Ureter (tissue), 1 donor: ENCODE data around the gene TRIM56. TPM values are rescaled to one million over a fixed set of nuclear protein-coding genes. Genes with fewer than 3 reads are reported as not detected.
"Not testable (repeated sequence)": the region's sequence is repeated elsewhere in the genome, so short reads cannot be mapped to it uniquely, and the experiment has no call there.

Source experiments
- DNase-seq: peaks from one replicate; pipeline ENCODE4 v3.0.0-alpha.2; 2020; ENCODE audit warnings: low spot score
- total RNA-seq: library from RNA; stranded (reverse); gene quantifications from one replicate; pipeline ENCODE4 v1.2.4, GENCODE V29; 2023
- donor health status: DM: yes; HTN: yes; CAD: no.

TRIM56 gene, protein sequence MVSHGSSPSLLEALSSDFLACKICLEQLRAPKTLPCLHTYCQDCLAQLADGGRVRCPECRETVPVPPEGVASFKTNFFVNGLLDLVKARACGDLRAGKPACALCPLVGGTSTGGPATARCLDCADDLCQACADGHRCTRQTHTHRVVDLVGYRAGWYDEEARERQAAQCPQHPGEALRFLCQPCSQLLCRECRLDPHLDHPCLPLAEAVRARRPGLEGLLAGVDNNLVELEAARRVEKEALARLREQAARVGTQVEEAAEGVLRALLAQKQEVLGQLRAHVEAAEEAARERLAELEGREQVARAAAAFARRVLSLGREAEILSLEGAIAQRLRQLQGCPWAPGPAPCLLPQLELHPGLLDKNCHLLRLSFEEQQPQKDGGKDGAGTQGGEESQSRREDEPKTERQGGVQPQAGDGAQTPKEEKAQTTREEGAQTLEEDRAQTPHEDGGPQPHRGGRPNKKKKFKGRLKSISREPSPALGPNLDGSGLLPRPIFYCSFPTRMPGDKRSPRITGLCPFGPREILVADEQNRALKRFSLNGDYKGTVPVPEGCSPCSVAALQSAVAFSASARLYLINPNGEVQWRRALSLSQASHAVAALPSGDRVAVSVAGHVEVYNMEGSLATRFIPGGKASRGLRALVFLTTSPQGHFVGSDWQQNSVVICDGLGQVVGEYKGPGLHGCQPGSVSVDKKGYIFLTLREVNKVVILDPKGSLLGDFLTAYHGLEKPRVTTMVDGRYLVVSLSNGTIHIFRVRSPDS
- total RNA-seq: 57.3 TPM

- DNase-seq: peak; percentile 93
These were observed at the start of gene TRIM56 for GRCh38 chr7:101085162-101085964. TSS of gene TRIM56 (plus strand) at chr7:101085481. CDS start at chr7:101087313, 1,832 bp downstream.

DNA sequence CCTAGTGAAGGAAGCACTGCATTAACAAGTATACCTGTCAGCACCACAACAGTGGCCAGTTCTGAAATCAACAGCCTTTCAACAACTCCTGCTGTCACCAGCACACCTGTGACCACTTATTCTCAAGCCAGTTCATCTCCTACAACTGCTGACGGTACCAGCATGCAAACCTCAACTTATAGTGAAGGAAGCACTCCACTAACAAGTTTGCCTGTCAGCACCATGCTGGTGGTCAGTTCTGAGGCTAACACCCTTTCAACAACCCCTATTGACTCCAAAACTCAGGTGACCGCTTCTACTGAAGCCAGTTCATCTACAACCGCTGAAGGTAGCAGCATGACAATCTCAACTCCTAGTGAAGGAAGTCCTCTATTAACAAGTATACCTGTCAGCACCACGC is 49.3 kb upstream of the TRIM56 start:
- DNase-seq: no peak

DNA sequence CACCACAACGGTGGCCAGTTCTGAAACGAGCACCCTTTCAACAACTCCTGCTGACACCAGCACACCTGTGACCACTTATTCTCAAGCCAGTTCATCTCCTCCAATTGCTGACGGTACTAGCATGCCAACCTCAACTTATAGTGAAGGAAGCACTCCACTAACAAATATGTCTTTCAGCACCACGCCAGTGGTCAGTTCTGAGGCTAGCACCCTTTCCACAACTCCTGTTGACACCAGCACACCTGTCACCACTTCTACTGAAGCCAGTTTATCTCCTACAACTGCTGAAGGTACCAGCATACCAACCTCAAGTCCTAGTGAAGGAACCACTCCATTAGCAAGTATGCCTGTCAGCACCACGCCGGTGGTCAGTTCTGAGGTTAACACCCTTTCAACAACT is 44.0 kb upstream of the TRIM56 start:
- not testable (repeated sequence) for DNase-seq

DNA sequence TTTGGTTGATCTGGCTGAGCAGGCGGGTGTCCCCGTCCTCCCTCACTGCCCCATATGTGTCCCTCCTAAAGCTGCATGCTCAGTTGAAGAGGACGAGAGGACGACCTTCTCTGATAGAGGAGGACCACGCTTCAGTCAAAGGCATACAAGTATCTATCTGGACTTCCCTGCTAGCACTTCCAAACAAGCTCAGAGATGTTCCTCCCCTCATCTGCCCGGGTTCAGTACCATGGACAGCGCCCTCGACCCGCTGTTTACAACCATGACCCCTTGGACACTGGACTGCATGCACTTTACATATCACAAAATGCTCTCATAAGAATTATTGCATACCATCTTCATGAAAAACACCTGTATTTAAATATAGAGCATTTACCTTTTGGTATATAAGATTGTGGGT is 26.9 kb upstream of the TRIM56 start:
- no peak for DNase-seq

DNA sequence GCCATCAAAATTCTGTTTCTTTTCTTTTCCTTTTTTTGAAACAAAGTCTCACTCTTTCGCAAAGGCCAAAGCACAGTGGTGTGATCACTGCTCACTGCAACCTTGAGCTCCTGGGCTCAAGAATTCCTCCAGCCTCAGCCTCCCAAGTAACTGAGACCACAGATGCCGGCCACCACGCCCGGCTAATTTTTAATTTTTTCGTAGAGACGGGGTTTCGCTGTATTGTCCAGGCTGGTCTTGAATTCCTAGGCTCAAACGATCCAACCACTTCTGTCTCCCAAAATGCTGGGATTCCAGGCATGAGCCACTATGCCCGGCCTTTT is 25.7 kb upstream of the TRIM56 start:
- DNase-seq: no peak

- DNase-seq: no peak
These were observed 24.3 kb upstream of the TRIM56 start for GRCh38 chr7:101060992-101061391.

DNA sequence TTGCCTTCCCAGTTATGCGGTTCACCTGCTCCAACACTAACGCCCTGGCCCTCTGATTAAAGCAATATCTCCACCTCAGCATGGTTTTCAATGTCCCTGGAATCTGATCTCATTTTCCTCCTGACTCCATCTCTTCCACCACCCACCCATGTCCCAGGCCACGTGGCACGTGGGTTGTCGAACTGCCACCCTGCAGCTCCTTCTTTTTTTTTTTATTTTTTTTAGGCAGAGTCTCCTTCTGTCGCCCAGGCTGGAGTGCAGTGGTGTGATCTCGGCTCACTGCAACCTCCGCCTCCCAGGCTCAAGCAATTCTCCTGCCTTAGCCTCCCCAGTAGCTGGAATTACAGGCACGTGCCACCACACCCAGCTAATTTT is 21.1 kb upstream of the TRIM56 start:
- not testable (repeated sequence) for DNase-seq

DNA sequence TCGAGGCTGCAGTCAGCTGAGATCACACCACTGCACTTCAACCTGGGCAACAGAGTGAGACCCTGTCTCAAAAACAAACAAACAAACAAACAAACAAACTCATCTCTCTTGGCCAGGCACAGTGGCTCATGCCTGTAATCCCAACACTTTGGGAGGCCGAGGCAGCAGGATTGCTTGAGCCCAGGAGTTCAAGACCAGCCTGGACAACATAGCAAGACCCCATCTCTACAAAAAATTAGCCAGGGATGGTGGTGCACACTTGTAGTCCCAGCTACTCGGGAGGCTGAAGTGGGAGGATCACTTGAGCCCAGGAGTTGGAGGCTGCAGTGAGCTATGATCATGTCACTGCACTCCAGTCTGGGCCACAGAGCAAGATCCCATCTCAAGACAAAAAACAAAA is 20.1 kb upstream of the TRIM56 start:
- not testable (repeated sequence) for DNase-seq

DNA sequence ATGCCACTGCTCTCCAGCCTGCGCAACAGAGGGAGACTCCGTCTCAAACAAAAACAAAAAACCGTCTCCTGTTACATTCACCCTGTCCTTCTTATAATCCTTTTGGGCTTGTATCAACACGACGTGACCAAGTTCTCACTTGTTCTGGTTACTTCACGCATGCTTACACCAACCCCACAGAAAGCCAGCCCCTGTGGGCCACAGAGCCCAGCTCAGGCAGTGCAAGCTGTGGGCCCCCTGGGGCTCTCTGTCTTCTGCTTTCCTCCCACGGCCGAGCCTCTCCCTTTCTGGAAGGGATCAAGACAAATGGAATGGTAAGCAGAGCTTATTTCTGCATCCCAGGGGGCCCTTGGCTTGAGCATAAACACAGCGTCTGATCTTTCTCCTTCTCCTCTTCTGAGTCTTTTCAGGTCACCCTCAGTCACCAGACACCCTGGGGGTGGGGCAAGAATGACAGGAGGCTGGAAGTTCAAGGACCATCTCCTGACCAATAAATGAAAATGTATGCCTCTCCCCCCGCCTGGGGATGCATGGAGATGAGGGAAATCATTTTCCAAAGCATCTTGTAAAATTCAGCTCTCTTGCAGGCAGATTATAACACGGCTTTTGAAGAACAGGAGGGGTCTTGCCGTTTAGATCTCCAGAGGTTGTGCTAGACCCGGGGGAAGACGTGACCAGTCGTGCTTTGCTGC is 19.0 kb upstream of the TRIM56 start:
- DNase-seq: no peak

- DNase-seq: no peak
These were observed 18.5 kb upstream of the TRIM56 start for GRCh38 chr7:101066833-101067177.

DNA sequence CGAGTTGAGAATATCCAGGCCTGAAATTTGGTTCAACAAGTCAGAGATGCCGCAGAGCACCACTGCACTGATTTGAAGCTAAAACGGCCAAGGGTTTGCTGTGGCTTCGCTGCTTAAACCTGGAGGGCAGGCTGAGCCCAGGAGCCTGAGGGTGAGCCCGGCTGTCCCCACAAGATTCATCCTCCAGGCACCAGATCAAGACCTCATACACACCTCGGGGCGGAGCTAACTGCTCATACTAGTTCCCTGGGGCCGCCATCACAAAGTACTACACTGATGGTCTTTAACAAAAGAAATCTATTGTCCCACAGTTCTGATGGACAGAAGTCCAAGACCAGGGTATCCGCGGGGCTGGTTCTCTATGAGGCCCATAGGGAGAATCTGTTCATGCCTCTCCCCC is 16.9 kb upstream of the TRIM56 start:
- DNase-seq: no peak

DNA sequence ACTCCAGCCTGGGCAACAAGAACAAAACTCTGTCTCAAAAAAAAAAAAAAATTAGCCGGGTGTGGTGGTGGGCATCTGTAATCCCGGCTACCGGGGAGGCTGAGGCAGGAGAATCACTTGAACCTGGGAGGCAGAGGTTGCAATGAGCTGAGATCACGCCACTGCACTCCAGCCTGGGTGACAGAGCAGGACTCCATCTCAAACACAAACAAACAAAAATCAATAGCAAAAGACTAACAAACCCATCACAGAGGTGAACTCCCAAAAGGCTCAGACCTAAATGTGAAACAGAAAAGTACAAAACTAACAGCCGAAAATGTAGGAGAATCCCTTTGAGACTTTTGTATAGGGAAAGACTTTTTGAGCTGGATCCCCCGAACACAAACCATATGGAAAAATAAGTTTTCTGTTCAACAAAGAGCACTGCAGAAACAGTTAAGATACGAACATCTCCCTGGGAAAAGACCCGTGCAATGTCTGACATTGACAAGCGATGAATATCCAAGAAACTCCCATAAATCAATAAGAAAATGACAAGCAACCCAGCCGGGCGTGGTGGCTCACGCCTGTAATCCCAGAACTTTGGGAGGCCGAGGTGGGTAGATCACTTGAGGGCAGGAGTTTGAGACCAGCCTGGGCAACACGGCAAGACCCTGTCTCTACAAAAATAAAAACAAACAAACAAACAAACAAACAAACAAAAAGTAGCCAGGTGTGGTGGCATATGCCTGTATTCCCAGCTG is 13.7 kb upstream of the TRIM56 start:
- not testable (repeated sequence) for DNase-seq

GRCh38 chr7:101075646-101076045 is 9.6 kb upstream of the TRIM56 start:
- no peak for DNase-seq

DNA sequence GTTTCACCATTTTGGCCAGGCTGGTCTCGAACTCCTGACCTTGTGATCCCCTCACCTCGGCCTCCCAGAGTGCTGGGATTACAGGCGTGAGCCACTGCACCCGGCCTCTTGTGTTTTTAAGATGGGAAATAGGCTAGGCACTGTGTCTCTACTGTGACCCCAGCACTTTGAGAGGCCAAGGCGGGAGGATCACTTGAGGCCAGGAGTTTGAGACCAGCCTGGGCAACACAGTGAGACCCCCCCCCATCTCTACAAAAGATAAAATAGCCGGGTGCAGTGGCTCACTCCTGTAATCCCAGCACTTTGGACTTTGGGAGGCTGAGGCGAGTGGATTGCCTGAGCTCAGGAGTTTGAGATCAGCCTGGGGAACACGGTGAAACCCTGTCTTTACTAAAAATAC is 9.1 kb upstream of the TRIM56 start:
- DNase-seq: not testable (repeated sequence)

- peak; percentile 85 for DNase-seq
These were observed 7.8 kb upstream of the TRIM56 start for GRCh38 chr7:101077303-101078086.

DNA sequence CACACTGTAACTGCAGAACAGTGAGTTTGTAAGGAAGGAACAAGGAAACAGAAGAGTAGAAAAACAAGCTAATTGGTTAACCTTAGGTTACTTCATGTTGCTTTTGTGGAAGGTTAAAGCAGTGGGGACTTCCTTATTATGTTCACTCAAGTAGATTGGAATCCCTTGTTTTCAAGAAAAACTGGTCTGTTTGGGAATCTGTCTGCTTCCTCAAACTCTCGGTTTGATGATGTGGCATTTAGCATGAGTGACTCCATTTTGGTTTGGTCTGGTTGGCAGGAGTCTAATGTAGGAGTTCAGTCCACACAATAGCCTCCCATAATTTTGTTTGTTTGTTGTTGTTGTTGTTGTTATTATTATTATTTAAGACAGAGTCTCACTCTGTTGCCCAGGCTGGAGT is 3.8 kb upstream of the TRIM56 start:
- no peak for DNase-seq

DNA sequence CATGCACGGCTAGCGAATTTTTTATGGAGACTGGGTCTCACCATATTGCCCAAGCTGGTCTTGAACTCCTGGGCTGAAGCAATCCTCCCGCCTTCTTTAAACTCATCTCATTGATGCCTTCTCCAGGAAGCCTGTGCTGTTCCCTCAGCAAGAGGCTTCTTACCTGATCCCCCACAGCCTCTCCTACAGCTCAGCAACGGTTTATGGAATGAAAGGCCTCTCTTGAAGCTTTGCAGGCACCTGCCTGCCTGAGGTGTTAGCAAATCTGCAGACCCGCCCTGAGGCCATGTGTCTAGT is 468 bp upstream of the TRIM56 start:
- no peak for DNase-seq

- DNase-seq: no peak
These were observed 2.2 kb downstream of the TRIM56 start for GRCh38 chr7:101087334-101088068.

GRCh38 chr7:101088069-101088425 is 2.8 kb downstream of the TRIM56 start:
- DNase-seq: no peak
